Stimulated activated CD8-positive, alpha-beta memory T cell treated with anti-CD3 and anti-CD28 coated beads, Interleukin-7, amount 100 ng/mL, for 1 hour (primary cell): ENCODE results near the gene GCSAM.

Experiments used
- DNase-seq, 2 donors: peaks; one replicate each; pipeline ENCODE4 v3.0.0-alpha.2; 2020; ENCODE audit warnings: low read depth in 2 of 2

Gene GCSAM

DNA sequence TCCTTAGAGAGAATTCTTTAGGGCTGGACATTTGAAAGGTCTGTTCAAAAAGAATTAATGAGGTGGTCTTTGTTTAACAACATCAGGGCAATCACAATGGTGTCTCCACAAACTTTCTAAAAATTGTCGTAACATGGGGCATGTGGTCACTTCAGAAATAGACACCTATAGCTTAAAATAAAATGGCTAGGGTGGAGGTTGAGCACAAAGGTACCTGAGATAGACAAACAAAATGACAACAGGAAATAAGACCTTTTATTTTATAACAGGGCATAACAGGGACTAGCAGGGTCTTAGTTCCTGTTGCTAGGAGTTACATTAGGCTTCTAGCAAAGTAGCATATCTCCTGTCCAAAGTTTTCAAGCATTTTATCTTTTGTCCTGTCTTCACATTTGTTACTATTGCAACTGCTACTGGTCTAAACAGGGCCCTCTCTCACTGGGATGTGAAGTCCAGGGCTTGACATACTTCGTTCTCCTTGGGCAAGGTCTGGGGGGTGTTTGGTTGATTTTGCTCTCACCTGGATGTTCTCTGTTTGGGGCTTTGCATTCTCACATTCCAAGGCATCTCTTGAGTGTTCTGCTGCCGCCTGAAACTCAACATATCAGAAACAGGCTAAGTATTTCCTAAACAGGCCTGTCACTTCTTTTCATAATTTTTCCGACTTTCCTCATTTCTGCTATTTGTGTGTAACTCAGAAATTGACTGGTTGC lies 3.0 kb downstream of the GCSAM start:
- no peak for DNase-seq

DNA sequence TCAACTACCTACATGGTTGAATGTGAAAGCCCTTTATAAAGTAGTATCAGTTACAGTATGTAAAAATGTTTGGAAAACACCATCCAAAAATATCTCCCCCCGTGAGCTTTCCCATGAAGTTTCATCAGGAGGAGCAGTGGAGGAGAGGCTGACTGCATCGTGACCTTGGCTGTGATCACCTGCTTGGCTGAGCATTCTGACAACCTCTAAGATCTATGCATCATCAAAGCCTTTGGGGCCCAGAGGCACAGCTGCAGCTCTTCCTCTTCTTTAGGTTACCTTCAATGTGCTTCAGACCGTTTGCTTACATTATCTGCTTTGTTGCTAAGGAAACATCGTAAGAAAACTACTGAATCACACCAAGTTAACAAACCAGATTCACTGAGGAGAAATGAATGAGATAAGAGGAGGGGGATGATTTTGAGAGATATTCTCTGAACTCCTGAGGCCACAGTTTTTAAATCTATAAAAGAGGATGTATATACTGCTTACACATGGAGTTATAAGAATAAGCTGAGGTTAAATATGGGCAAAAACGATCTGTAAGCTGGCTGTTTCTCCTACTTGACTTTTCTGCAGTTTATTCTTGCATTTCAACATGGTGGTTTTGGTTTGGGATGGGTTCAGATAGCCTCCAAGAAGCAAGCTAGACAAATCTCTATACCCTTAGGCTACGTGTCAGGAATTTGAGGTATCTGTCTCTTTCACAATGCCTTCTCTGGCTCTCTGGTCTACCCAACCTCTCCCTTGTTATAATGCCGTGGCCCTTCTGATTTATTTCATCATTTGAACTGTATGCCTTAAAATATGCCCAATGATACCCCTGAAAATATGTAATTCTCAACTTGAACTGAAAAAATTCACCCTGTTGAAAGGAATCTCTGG lies 4.0 kb downstream of the GCSAM start:
- no peak for DNase-seq

DNA sequence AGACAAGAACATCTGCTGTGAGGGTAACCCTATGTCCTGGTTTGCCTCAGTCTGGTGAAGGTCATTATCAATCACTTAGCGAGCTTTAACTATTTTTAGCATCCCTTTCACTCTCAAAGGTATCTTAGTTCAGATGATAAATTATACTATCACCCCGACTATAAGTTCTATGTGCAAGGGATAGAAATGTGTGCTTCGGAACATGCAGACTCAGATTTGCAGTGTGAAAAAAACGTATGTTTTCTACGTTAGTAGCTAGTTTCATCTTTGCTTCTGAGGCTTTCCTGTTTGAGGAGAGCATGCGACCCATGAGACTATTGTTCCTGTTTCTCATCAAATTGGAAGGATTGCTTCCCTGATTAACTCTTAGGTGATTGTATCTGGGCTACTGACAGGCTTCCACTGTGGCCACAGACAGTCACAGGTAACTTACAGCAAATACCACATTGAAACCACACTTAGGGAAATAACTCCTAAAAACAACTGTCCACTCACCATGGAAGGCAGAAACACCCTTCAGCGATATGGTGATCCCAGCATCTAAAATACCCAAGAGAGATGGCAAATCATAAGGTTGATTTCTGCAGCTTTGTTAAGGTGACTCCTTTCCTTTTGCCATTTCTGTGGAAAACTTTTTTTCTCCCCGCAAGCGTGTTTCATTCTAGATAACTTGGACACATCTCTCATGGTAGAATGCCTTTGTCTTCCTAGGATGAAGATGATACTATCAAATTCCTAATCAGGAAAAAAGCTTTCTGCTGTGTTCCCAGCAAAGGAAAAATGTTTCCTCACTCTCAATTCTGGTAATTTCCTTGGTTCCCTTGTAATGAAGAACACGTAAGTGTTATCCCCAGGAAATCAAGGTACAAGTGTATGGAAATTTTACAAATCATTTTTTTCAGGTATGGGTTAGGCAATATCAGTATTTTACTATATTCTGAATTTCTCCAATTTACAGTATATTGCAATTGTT lies 5.2 kb downstream of the GCSAM start:
- no peak for DNase-seq

DNA sequence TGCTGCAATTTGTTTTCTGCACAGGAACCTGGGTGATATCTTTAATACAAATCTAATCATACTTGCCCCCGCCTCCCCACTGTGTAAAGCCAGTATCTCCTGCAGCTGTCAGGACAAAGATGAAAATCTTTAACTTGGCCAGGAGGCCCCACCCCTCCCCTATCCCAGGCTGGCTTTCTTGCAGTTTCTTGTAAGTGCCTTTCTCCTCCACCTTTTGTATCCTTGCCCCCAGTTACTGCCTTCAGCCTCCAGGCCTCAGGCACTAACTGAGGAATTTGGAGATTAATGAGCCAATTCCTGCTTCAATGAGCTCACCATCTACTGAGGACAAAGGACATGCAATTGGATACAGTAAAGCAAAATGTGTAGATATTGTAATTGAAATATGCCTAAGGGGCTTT lies 6.5 kb downstream of the GCSAM start:
- no peak for DNase-seq

DNA sequence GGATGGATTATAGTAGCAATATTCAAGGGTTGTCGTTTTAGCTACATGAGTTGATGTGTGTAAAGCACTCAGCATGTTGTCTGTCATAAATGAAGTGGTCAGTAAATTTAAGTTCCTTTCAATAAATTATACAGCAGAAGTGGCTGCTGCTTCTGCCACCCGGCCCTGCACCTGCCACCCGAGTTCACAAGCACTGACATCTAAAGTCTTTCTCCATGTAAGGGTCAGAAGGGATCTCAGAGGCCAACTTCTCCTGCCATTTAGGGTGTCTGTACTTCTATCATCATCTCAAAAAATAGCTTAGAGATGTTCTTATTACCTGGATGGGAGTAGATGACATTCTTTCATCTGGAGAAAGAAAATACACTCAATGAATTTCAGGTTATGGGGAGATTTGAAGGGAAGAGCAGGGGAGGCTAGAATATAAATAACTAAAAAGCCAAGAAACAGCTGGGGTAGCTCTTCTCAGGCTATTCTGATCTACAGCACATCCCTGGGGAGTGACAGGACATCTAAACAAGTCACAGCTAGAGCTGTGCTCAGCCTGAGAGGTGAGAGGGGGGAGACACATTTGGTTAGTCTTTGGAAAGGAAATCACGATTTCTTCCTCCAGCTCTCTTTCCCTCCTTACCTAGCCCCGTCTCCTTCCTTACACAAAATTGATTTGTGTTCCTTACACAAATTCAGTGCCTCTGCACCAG lies 8.0 kb downstream of the GCSAM start:
- no peak for DNase-seq

DNA sequence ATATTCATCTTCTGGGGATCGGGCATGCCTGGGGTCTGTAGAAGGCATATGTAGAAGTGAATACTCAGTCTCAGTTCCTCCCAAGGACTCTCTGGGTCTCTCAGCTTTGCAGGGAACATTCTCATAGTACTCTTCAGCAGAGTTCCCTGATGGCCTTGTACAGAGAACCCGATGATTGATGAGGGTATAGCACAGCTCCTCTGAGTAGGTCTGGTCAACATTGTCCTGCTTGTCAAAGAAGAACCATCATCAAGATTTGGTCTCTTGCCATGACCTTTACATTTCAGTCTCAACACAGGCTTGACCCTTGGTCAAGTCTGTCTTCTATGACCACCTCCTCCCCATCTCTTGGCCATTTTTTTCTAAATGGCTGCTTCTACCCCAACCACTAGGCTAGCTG lies 9.5 kb downstream of the GCSAM start:
- no peak for DNase-seq

DNA sequence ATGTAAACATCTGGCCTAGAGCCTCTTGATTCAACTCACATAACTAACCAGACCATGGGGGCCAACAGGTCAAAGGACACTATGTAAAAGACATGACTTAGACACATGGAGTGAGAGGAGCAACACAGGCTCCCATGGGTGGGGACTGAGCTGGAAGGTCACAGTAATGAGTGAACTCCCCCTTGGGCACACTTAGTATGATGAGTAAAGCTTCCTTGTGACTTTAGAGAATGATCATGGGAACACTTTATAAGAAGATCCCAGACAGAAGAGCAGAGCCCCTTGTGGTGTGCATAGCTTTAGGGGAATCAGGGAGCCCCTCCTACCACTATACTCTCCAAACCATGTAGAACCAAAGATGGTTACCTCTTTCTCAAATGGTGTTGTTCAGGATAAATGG lies 10.2 kb downstream of the GCSAM start:
- no peak for DNase-seq

DNA sequence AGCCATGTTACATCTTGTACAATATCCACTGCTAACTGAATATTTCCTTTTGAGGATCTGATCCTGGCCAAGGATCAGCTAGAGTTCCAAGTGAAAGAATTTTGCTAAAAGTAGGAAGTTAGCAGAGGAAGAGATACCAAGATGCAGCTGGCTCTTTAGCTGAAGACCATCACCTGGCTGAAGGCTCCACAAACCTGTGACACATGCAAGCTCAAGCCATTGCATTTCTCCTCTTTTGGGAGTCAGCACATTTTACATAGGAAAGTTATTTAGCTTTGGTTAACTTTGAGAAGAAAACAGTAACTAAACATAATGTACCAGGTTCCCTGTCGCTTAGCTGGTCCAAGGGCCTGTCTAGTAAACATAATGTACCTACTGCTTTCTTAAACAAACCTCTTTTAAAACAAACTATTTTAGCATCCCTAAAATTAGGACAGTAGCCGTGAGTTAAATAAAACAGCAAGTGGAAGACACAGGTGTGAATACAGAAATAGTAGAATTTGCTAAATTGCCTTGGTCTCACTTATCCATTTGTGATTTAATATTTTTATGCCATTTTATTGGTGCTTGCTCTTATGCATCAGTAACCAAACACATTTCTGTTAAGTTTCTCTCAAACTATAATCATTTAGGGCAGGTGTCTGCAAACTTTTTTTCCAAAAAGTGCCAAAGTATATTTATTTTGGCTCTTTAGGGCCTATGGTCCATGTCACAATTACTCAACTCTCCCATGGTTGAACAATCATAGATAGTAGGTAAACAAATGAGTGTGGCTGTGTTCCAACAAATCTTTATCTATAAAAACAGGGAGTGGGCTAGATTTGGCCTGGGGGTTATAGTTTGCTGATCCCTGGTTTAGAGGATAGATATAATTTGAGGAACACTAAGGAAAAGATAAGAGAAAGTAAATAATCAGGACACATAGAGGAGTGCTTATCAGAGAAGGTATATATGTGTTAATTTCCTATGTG lies 11.2 kb downstream of the GCSAM start:
- DNase-seq, result no peak

DNA sequence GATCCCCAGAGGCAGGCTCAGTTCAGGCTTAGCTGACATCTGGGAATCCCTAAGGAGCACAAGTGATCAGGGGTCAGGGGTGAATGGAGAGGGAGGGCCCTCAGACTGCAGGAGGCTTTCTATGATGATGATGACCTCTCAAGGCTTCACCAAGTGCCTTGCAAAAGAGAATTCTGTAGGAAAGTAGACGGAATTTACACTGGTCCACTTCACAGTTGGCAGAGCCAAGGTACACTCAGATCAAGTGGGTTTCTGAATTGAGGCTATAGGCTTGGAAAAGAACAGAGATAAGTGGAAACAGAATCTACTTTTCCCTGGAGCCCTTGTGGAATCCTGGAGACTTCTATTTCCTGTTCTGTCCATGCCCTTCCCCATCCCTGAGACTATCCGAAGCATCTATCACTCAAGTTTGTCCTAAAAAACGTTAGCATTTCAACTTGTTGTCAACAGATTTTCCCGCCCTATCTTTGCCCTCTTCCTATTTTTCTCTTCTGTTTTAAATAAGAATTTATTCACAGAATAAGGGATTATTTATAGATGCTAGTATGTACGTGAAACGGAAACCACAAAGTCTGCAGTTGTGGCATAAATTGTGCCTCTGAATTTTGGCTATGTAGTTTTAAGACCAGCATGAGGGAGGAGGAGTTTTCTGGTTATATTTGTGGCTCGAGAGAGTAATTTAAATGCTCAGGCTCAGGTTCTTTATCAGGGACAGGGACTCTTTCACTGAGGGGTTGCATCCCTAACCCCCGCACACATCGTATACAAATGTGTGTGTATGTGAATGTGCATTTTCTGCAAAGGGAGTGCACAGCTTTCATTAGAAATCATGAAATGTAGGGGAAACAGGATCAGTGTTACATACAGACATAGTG lies 12.8 kb downstream of the GCSAM start:
- DNase-seq, result no peak

DNA sequence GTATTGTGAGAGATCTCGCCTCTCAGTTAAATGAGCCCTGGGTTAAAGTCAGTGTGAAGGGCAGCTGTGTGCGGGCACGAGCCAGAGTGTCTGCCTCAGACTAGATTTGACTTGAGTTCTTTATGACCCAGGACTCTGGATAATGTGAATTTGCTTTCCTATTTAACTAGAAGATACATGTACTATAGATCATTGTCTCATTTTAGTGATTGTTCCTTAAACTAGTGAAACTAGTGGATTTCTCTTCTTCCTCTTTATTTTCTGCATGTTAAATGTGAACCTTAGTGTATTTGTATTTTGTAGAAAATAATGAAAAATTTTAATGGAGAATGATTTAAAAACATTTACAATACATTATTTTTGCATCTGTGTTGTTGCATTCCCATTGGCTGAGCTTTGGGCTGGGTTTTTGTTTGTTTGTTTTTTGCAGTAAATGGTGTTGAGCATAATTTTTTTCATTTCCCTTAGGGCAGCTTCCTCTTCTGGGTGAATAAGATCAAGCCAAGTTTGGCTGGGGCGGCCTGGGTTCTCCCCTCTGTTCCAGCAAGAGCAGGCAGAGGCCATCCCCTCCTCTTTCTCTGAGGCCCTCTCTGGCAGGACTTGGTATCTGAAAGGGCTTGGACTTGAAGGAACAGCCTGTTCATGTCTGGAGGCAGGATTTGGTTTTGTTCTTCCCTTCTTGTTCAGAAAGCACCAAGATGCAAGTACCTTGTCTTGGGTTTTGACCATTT lies 15.0 kb downstream of the GCSAM start:
- DNase-seq, result no peak

DNA sequence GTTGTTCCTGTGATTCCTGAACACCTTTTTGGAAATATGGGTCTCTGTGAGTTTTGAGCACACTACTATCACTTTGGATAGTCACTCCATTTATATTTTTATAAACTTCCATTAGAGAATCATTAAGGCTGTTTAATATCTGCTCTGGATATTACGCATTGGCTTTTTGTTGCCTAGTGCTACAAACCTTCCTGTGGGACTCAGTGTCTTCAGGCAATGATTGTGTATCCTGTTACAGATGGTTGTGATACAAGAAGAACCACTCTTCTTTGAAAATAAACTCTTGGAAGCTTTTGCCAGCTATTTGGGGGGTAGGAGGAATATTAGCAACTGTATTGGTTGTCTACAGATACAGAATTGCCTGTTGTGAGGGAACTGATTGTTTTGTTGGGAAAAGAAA lies 15.6 kb downstream of the GCSAM start:
- DNase-seq, result no peak

DNA sequence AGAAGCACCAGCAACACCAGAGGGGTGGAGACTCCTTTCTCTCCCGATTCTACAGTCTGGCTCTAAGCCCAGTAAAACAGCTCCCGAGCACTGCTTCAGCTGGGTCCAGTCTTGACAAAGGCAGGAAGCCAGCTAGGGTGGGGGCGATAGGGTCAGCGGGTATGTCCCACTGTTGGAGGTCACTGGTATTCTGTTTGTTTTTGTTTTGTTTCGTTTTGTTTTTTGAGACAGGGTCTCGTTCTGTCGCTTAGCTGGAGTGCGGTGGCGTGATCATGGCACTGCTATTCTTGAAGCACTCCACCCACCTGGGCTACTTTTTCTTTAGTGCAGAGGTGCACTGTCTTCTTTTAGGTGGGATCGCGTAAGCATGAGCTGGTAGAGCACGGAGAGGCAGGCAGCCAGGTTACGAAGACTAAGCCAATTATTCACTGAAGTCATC lies 16.3 kb downstream of the GCSAM start:
- DNase-seq, result no peak

DNA sequence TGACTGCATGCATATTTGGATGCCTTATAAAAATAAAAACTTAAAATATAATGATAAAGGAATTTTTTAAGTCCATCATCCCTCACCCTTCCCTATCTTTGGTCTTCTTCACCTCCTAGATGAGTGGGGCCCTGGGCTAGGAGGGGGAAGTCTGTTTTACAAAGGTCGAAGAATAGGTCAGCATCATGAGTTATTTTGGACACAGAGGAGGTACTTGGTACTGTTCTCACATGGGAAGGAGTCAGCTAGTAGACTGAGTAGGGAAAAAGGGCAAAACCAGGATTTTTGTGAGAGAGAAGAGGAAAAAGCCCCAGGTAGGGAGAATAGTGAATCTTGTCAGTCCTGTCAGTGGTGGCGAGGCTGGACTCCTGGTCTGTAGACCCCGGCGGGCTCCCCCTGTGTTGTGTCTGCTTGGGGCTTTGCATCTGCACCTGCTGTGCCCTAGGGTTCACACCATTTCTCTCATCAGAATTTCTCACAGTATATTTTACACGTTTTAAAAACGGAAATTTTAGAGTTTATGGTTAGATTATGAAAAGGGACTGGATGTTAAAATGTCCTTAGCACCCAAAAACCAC lies 17.2 kb downstream of the GCSAM start:
- DNase-seq, result no peak

DNA sequence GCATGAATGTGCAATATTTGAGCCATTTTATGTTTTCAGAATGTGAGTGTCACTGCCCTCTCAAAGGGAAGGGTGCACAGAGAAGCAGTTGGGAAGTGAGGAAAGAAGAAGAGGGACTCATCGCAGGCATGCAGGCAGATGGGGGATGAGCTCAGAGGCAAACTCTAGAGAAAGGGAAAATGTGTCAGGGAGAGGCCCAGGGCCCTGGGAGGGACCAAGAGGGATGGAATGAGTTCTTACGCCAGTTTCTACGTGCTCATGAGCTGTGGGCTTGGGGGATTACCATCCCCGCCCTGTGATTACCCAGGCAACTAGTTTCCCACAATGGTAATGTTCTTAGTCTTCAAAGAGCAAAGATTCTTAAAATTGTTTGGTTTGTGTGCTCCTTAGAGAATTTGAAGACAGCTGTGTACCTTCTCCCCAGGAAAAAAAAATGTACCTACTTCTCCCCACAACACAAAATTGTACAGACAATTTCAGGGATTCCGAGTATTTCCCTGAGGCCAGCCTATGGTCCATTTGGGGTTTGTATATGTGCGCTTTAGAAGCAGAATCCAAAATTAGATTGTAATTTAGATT lies 17.8 kb downstream of the GCSAM start:
- no peak for DNase-seq

DNA sequence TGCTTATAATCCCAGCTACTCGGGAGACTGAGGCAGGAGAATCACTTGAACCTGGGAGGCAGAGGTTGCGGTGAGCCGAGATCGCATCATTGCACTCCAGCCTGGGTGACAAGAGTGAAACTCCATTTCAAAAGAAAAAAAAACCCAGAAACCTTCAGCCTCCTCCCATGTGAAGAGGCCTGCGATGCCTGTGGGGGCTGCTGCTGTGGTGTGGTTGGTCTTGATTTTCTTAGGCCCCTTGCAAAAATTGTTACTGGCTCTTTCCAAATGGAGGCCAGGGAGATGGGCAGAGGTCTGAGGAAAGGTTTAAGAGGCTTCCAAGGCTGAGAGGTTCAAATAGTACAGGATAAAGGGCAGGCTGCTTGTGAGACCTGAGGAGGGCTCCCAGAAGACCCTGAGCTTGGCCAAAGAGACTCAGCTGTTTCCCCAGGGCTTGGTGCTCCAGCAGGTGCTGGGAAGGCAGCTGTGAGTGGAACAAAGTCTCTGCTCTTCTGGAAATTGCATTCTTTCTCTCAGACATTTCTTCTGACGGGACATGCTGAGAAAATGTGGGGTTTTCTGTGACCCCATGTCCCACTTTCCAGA lies 18.4 kb downstream of the GCSAM start:
- DNase-seq, result no peak

DNA sequence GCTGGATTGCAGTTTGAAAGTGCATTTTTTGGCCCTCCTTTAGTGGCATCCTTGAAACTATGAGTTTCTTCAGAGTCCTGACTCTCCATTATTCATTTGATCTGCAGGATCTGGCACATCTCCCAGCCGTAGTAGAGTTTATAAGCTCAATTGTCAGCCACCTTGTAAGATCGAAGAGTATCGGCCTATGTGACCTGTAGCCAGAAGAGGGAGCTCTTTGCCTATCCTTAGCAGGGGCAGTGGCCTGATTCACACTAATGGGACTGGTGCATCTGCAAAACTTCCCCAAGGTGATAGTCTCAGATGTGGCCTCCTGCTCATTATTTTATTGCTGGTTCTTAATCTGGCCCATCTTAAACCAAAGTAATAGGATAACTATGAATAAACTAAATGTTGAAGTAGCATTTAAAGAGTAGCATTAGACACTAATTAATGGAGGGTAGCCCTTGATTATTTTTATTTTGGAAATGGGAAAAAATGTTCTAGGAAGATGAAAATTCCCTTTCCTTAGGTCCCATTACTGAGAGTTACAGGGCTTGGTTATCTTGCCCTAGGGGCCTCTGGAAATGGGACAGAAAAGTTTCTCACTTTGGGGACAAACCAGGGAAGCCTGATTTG lies 21.2 kb downstream of the GCSAM start:
- peak in 1 of 2 donors; percentile 15 for DNase-seq

DNA sequence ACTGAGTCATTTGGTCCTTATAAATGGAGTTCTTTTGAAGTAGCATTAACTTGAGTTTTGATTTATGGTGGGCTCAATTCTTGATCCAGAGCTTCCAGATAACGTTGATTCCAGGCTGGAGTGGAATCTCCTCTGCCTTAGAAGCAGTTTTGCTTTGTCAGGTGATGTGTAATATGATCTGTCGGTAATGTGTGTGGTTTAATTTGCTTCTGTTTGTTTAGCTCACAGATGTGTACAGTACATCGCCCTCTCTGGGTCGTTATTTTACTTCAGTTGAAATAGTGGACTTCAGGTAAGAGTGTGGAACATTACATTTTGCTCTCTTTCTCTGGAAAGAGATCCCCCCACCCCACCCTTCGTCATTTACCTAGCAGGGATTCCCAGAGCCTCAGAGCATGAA lies 23.7 kb downstream of the GCSAM start:
- no peak for DNase-seq
